HL-60/S4 treated with retinoic acid at 250 ng/mL for 4 days and 3 days (cell line): ENCODE results near the gene TUBB2B.
"Not testable (repeated sequence)": the region's sequence is repeated elsewhere in the genome, so short reads cannot be mapped to it uniquely, and the experiment has no call there.

Experiments used
- in situ Hi-C: fragments of 300-500 bp; cut with MboI; formaldehyde crosslinking; loops from 2 replicates; pipeline ENCODE4 v1.7.0; 2022; ENCODE audit warnings: low sequenced_read_pairs

The TUBB2B gene

GRCh38 chr6:3259491-3259958 is 32.1 kb upstream of the TUBB2B start:
- in situ Hi-C loops: loop anchor here (10.0 to 25.0 kb wide), 2 partner anchors 135 to 272 kb away; partner anchors contain the start of gene NQO2

- in situ Hi-C loops: loop anchor here (10.0 to 25.0 kb wide), 2 partner anchors 134 to 272 kb away; partner anchors contain the start of gene NQO2
These were observed 31.5 kb upstream of the TUBB2B start, which contains the start of gene PSMG4 for GRCh38 chr6:3258720-3259490. TSS of gene PSMG4 (plus strand) at chr6:3258947. CDS start at chr6:3259023, 76 bp downstream.

- in situ Hi-C loops: loop anchor here (10.0 to 25.0 kb wide), 2 partner anchors 133 to 271 kb away; partner anchors contain the start of gene NQO2
These were observed 30.7 kb upstream of the TUBB2B start for GRCh38 chr6:3258201-3258600.

GRCh38 chr6:3253597-3253961 is 26.1 kb upstream of the TUBB2B start:
- in situ Hi-C loops: loop anchor here (10.0 to 25.0 kb wide), 2 partner anchors 129 to 266 kb away; partner anchors contain the start of gene NQO2

GRCh38 chr6:3252861-3253596 is 25.6 kb upstream of the TUBB2B start:
- in situ Hi-C loops: loop anchor here (10.0 to 25.0 kb wide), 2 partner anchors 128 to 266 kb away; partner anchors contain the start of gene NQO2

- in situ Hi-C loops: loop anchor here (10.0 to 25.0 kb wide), 2 partner anchors 128 to 265 kb away; partner anchors contain the start of gene NQO2
These were observed 24.9 kb upstream of the TUBB2B start for GRCh38 chr6:3252369-3252768.

GRCh38 chr6:3251462-3252314 is 24.2 kb upstream of the TUBB2B start:
- in situ Hi-C loops: loop anchor here (10.0 to 25.0 kb wide), 2 partner anchors 127 to 264 kb away; partner anchors contain the start of gene NQO2

- in situ Hi-C loops: loop anchor here (10.0 to 25.0 kb wide), 2 partner anchors 125 to 263 kb away; partner anchors contain the start of gene NQO2
These were observed 22.8 kb upstream of the TUBB2B start for GRCh38 chr6:3250231-3250675.

GRCh38 chr6:3249821-3250220 is 22.4 kb upstream of the TUBB2B start:
- in situ Hi-C loops: loop anchor here (10.0 to 25.0 kb wide), 2 partner anchors 125 to 263 kb away; partner anchors contain the start of gene NQO2

- in situ Hi-C loops: no loop called here
These were observed 20.0 kb upstream of the TUBB2B start for GRCh38 chr6:3247255-3248146.

- in situ Hi-C loops: no loop called here
These were observed 17.8 kb upstream of the TUBB2B start for GRCh38 chr6:3245216-3245615.

- in situ Hi-C loops: not testable (repeated sequence)
These were observed 17.3 kb upstream of the TUBB2B start for GRCh38 chr6:3244832-3245161.

GRCh38 chr6:3244003-3244831 is 16.8 kb upstream of the TUBB2B start:
- in situ Hi-C loops: no loop called here

GRCh38 chr6:3242768-3243167 is 15.3 kb upstream of the TUBB2B start:
- in situ Hi-C loops: no loop called here

GRCh38 chr6:3241745-3242144 is 14.3 kb upstream of the TUBB2B start:
- in situ Hi-C loops: not testable (repeated sequence)

- in situ Hi-C loops: no loop called here
These were observed 13.1 kb upstream of the TUBB2B start for GRCh38 chr6:3240595-3240994.

- in situ Hi-C loops: no loop called here
These were observed 11.8 kb upstream of the TUBB2B start for GRCh38 chr6:3239110-3239830.
